NCI-H748 treated with DMSO at 0.1 percent for 48 hours (cell line): ENCODE results near the gene MDGA2.

ENCODE experiments used
- DNase-seq: peaks from one replicate; lab custom pipeline; 2025; lab: John Stamatoyannopoulos, UW

MDGA2 gene

GRCh38 chr14:47619392-47619791 is 56.0 kb downstream of the MDGA2 start:
- DNase-seq, result no peak

DNA sequence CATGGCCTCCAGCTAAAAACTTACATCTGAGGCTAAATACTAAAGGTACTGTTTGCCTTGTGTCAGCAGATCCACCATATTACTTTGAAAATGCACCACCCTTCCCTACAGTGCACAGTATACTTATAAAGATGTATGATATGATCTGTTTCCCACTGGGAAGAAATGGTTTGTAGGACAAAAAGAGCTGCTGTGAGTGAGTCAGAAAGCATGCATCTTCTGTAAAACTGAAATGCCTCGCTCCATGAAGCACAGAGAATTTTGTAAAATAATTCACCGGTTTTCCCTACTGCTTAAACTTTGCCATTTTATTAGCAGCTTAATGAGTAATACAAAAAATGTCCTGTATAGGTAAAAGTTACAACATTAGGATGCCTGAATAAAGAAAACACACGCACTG is 68.8 kb downstream of the MDGA2 start:
- no peak for DNase-seq

DNA sequence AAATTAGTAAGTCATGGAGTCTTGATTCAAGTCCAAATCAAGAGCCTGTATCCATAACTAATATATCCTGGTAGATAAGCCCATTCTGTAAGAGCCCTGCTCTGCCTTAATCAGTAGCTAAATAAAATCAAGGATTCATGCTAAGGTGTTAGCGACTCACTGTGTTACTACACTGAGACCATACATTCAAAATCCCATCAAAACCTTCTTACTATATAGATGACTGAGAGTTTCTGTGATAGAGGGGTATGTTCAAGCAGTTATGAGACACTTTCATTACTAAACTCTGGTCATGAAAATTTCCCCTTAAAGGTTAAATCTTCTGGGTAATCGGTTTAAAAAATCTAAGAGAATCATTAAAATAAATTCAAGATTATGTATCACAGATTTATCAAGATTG is 78.5 kb downstream of the MDGA2 start:
- no peak for DNase-seq

- no peak for DNase-seq
Observed at GRCh38 chr14:47596232-47596631, 79.2 kb downstream of the MDGA2 start.

- DNase-seq, result no peak
Observed at GRCh38 chr14:47595552-47595951, 79.9 kb downstream of the MDGA2 start.

DNA sequence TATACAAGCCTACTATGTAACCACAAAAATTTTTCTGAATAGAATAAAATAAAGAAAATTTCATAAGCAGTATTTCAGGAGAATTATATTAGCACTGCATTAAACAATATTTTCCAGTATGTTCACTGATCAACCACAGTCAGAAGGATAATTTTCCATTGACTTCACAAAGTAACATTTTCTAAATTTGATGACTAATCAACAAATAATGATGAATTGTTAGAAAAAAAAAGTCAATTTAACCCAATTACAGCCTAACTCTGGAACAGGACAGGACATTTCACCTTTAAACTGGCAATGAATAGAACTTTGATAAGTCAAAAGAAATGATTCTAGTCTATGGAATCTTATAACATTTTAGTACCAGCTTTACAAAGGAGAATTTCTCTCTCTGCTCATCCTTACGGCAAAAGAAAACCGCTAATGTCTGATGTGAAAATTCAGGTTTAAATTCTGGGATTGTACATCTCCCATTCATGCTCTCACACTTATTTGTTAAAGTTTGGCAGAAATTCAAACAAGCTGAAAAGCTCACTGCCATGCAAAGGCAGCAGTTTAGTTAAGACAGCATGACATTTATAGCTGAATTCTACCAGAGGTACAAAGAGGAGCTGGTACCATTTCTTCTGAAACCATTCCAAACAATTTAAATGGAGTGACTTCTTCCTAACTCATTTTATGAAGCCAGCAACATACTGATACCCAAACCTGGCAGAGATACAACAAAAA is 84.5 kb downstream of the MDGA2 start:
- no peak for DNase-seq

DNA sequence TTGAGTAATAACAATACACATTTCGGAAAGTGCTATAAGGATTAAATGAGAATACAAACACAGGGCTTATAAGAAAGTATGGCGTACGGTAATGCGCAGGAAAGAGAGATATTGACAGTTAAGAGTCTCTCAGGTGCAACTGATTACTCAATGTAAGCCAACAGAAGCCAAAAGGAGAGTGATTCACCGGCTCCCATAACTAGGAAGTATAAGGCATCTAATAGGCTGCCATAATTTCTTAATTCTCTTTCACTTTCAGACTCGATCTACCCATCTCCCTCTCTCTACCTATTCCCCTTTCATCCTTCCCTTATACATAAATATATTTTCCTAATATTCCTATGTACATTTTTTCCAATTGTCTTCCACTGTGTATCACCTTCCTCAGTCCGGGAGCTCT is 90.0 kb downstream of the MDGA2 start:
- DNase-seq, result no peak

DNA sequence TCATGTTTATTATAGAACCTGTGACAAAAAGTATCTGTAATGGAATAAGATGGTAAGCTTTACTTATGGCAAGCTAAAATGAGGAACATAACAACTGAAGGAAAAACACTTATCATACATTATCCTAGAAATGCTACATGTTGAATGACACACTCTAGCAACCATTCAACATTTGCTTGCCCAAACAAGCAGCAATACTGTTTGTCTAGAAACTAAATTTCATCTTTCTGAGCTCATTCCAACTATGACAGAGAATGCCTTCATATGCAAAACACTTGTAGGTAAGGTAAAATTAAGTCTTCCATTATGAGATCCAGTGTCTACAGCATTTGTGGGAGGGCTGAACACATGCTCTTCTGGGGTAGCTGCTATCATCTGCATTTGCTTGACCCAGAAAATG is 108.1 kb downstream of the MDGA2 start:
- no peak for DNase-seq

DNA sequence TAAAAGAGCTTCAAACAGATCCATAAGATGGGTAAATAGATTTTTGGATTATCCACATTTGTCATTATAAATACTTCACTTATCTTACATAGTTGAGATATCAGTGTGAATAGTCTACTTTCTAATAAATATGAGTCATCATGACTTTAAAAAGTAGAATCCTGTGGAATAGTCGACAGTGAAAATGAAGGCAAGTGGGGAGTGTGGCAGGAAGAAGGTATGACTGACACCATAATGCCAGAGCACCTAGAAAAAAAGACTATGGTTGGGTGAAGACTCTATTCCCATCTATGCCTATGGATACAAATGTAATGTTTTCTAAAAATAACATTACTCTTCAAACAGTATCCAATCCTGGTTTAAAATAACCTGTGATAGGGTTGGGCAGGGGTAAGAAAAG is 117.5 kb downstream of the MDGA2 start:
- no peak for DNase-seq

GRCh38 chr14:47555333-47555732 is 120.1 kb downstream of the MDGA2 start:
- DNase-seq, result no peak

DNA sequence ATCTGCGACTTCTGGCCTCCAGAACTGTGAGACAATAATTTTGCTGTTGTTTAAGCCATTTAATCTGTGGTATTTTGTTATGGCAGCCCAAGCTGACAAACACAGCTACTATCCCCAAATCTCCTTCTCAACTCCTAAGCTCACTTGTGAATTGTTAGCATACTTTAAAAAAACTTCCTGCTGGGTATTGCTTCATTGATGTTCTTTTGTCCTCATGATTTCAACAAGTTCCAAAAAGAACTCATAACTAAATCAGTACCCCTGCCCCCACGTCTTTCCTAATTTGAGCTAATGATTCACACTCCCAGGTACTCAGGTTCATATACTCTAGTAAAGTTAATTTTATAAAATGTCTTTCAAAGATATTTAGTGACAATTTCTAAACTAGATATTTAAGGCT is 125.5 kb downstream of the MDGA2 start:
- no peak for DNase-seq

GRCh38 chr14:47543459-47543858 is 131.9 kb downstream of the MDGA2 start:
- no peak for DNase-seq

GRCh38 chr14:47541662-47542061 is 133.7 kb downstream of the MDGA2 start:
- no peak for DNase-seq

DNA sequence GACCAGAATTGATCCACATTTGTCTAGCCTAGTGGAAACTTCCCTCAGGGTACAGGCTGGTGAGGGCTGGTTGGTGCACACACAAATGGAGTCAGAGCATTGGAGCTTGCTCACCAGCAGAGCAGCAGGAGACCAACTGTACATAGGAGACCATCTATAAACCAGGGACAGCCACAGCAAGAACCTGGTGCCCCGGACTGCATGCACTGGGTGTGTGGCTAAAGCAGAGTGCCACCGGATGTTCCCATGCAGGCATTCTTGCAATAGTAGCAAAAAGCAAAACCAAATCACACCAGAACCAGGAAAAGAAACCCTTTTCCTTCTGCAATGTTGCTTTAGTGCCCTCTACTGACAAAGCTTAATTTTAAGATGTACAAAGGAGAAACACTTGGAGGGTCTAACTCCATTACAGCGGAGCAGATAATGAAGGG is 136.4 kb downstream of the MDGA2 start:
- peak; percentile 40 for DNase-seq

DNA sequence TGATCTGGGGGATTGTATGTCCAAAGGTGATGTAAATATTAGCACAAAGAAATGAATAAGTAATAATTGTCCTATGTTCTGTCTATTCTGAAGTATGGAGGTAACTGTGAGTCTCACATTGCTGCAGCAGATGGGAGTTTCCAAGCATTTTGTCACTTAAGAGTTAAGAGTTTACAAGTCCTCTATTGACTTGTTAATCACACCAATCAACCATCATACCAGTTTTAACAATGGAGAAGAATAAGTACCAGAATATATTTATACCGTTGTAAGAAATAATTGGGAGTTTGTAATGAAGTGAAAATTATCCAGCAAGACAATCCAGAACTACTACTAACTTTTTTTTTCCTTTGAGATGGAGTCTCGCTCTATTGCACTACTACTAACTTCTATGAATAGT is 139.1 kb downstream of the MDGA2 start:
- DNase-seq, result no peak

- DNase-seq, result no peak
Observed at GRCh38 chr14:47526591-47527244, 148.7 kb downstream of the MDGA2 start.

GRCh38 chr14:47524524-47524923 is 150.9 kb downstream of the MDGA2 start:
- DNase-seq, result no peak

- no peak for DNase-seq
Observed at GRCh38 chr14:47520382-47520781, 155.0 kb downstream of the MDGA2 start.

DNA sequence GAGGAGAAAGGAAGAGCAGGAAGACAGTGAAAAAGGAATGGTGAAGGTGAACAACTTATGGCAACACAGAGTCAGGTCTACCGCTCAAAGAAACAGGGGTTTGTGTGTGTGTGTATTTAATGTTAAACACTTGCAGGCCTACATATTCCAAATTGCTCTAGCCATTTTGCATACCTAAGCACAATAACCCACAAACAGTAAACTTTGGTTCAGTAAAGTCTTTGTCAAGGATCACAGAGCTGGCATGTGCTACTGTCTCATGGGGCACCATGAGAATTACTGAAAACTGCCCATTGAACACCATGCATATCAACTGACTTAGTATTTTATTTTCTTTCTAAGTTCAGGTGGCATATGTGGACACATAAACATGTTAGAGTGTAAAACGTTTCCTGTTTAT is 163.6 kb downstream of the MDGA2 start:
- DNase-seq, result no peak

DNA sequence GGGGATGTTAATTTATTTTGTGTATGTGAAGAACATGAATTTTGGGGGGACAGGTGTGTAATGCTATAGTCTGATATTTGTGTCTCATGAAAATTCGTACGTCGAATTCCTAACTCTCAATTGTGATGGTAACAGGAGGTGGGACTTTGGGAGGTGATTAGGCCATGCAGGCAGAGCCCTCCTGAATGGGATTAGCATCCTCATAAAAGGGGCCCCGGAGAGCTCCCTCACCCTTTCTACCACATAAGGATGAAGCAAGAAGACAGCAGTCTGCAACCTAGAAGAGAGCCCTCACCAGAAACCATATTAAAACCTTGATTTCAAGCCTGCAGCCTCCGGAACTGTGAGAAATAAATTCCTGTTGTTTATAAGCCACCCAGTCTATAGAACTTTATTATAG is 165.4 kb downstream of the MDGA2 start:
- DNase-seq, result no peak

GRCh38 chr14:47507861-47508260 is 167.5 kb downstream of the MDGA2 start:
- no peak for DNase-seq

GRCh38 chr14:47500369-47500768 is 175.0 kb downstream of the MDGA2 start:
- no peak for DNase-seq

GRCh38 chr14:47490766-47491165 is 184.6 kb downstream of the MDGA2 start:
- no peak for DNase-seq

DNA sequence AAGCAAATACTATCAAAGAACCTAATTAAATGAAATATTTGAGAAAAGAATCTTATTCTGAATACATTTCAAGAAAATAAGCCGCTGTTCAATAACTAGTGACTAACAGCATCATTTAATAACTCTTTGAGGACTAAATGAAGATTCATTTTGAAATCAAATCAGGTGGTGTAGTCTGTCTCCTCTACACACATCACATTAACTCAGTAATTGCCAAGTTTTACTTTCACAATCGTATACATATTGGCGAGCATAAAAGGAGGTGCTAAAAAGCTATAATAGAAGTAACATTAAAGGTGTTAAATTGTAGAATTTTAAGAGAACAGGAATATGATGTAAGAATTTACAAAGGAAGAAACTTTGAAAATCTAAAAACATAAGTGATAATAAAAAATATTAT is 185.1 kb downstream of the MDGA2 start:
- no peak for DNase-seq
